Hepatic stellate cell (primary cell): ENCODE measurements around the gene FKBP6.
"Not testable (repeated sequence)": the region's sequence is repeated elsewhere in the genome, so short reads cannot be mapped to it uniquely, and the experiment has no call there.

ENCODE experiments used
- DNase-seq: peaks from one replicate; pipeline ENCODE4 v3.0.0; 2011; ENCODE audit warnings: low spot score

FKBP6 gene, protein sequence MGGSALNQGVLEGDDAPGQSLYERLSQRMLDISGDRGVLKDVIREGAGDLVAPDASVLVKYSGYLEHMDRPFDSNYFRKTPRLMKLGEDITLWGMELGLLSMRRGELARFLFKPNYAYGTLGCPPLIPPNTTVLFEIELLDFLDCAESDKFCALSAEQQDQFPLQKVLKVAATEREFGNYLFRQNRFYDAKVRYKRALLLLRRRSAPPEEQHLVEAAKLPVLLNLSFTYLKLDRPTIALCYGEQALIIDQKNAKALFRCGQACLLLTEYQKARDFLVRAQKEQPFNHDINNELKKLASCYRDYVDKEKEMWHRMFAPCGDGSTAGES

DNA sequence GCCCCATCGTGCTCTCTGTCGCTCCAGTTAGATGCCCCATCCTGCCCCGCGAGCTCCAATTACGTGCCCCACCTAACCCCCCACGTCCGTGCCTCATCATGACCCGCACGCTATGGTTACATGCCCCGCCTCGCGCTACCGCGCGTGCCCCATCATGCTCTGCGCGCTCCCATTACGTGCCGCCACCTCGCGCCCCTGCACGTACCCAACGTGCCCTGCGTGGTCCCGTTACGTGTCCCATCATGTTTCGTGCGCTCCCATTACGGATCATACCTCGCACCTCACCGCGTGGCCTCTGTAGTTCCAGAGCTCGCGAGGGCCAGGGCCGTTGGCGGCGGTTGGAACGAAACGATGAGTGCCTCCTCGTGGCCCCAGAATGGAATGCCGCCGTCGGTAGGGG, at the start of gene FKBP6, which contains the start of gene TRIM50:
TSS of gene FKBP6 (plus strand) at position 240 of the 400 bp plus-strand sequence. CDS start 268 bp downstream, outside the sequence.
TSS of gene TRIM50 (minus strand) at position 161 of the 400 bp plus-strand sequence. CDS start 3,295 bp downstream, outside the sequence.
- not testable (repeated sequence) for DNase-seq

DNA sequence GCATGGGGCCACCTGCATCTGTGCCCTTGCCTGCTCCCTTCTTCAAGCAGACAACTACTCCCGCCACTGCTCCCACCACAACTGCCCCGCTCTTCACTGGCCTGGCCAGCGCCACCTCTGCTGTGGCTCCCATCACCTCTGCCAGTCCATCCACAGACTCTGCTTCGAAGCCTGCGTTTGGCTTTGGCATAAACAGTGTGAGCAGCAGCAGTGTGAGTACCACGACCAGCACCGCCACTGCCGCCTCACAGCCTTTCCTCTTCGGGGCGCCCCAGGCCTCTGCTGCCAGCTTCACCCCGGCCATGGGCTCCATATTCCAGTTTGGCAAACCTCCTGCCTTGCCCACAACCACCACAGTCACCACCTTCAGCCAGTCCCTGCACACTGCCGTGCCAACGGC, 30.7 kb upstream of the FKBP6 start:
- DNase-seq = not testable (repeated sequence)

DNA sequence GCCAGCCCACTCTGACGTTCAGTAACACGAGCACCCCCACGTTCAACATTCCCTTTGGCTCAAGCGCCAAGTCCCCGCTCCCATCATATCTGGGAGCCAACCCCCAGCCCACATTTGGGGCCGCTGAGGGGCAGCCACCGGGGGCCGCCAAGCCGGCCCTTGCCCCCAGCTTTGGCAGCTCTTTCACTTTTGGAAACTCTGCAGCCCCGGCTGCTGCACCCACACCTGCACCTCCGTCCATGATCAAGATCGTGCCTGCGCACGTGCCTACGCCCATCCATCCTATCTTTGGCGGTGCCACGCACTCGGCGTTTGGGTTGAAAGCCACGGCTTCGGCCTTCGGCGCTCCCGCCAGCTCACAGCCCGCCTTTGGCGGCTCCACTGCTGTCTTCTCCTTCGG, 30.3 kb upstream of the FKBP6 start:
- DNase-seq = not testable (repeated sequence)

DNA sequence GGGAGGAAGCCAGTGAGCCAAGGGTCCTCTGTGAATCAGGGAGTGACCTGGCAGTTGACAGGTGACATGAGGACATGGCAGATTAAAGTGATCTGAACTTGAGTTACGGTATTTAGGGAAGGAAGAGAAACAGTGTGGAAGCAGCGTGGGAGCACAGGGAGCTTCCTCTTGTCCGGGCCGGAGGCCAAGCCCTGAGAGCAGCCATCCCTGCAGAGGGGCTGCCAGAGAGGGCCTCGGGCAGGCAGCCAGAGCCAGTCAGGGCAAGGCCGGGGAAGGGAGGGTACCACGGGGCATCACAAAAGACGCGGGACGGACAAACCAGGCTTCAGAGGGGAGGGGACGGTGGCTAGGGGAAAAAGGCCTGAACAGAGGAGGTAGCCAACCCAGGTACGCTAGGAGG, 28.1 kb upstream of the FKBP6 start:
- DNase-seq = not testable (repeated sequence)

DNA sequence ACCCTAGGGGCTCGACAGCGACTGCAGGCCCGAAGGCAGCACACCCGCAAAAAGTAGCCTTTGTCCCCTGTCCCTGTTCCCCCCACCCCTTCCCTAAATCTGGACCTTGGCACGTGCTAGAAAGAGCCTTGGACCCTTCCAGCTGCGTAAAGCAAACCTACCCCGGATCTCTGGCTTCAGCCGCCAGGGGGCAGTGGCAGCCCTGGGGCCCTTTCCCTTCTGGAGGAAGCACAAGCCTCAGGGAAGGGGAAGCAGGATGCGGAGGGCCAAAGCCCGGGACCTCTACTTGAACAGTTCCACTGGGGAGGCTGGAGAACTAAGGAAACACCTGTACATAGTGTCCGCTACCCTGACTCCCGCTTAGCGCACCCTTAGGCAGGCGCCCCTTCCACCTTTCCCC, 26.9 kb upstream of the FKBP6 start:
- not testable (repeated sequence) for DNase-seq

DNA sequence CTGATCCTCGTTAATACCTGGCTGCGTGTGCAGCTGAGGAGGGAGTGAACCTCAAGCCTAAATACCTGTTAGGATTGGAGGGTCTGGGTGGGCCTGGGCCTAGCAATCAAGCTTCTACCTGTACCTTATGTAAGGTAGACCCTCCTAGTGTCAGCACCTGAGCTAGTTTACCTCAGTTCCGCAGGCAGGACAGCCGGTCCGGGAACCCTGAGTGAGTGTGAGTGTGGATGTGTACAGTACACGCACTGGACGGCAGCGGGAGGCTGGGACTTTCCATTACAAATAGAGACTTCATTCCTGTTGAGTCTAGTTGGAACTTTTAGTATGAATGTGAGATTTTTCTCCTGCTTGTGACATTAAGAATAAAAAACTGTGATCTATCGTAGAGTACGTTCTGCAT, 25.1 kb upstream of the FKBP6 start:
- not testable (repeated sequence) for DNase-seq

DNA sequence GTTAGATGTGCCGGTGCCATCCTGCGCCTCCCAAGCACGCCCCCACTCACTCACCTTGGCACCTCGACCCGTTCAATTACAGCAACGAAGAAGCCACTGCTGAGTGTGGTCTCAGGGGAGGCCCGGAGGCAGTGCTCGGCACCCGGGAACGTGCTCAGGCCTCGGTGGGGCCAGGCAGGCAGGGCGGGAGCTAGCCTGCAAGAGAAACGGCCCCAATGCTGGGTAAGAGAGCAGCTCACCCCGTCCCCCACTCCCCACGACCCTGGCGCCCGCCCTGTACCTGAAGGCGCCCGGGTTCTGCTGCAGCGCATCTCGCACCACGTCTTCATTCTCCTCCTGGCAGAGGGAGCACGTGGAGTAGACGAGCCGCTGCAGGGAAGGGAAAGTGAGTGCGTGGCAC, 24.4 kb upstream of the FKBP6 start:
- DNase-seq = no peak

DNA sequence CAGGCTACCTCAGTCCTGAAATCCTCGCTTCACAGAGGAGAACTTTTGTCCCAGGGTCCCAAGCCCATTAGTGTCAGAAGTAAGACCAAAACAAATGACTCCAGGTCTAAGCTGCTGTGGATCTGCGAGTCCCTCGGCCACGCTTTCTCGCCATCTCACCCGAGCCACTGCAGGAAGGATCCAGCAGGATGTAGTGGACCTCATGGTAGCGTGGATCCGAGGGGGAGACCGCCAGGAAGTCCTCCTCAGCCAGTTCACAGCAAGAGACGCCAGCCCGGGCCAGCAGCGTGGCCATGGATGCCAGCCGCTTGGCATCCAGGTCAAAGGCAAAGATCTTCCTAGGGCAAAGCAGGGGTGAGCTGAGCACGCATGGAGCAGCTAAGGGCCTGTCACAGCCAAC, 23.9 kb upstream of the FKBP6 start:
- DNase-seq = no peak

DNA sequence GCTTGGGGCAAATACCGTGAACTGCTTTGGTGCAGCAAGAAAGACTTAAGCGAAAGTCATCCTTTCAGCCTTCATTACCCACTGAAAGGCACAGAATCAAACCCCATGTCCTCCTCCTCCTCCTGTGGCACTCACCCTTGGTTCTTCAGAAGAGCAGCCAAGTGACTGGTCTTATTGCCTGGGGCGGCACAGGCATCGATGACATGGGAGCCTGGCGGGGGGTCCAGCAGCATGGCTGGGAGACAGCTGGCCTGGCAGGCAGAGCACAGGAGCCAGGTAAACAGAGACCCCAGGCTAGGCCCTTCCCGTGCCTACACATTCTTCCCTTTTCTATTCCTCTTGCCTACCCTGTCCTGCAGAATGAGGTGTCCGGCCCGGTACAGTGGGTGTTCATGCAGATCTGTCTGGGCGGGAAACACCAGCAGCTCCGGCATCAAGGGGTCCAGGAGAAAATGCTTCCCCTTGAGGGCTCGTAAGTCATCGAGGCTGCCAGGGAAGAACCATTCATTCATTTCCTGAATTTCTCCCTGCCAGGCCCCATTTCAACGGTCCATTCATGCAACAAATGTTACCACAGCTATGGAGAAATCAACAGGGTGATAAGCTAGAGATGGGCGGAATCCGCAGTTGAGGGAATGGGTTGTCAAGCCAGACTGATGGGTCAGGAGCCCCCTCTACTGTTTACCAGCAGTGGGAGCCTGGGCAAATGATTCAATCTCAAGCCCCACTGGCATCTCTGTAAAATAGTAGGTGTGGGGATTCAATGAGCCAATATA, 23.2 kb upstream of the FKBP6 start:
- not testable (repeated sequence) for DNase-seq

DNA sequence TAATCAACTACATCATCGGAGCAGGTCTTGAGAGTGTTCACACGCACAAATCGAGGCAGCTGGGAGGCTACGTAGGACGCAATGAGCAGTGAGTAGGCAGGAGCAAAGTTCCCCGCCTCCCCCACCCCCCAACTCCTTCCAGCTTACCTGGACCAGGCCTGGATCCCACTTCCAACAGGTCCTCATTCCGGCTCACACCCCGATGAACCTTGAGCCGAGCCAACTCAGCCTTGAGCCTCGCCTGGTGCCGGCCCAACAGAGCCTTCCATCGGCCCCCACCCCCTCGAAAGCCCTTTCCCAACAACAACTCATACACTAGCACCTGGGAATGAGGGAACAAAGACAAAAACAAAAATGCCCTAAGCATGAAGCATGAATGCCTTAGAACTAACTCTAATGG, 20.5 kb upstream of the FKBP6 start:
- no peak for DNase-seq

DNA sequence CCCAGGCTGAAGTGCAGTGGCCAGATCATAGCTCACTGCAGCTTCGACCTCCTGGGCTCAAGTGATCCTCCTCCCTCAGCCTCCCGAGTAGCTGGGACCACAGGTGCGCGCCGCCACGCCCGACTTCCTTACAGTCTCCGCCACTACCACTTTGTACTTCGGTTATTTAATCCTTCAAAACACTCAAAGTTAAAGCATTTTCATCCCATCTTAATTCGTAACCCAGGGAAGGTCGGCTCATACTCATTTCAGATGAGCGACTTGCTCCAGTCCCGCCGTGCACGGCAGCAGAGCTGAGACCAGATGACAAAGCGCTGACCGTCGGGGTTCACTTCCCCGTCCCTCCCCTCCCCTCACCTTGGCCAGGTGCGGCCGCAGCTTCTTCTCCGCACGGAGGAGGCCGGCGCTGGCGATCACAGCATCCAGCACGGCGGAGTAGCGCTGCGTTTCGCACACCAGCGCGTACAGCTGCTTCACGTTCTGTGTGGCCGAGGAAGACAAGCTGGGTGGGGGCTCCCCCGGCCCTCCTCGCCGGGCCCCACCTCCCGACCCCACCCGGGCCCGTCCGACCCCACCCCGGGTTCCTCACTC, 19.8 kb upstream of the FKBP6 start:
- no peak for DNase-seq

DNA sequence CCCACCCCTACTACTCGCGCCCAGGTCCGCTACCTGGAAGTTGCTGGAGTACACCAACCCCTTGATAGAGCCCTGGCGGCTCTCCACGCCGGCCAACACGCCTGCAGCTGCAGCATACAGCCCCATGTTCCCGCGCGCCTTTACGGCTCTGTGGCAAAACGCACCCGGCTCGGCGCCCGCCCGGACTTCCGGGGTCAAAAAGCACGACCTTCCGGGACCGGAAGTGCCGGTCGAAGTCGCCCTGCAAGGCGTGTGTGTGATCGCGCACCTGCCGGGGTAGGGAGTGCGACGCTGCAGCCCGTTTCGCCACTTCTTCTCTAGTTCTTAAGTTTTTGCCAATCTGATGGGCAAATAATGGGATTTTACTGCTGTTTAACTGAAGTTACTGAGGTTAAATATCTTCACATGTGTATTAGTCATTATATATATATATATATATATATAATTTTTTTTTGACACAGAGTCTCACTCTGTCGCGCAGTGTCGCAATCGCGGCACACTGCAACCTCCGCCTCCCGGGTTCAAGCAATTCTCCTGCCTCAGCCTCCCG, 19.2 kb upstream of the FKBP6 start, which contains the start of gene NSUN5:
TSS of gene NSUN5 (minus strand) at position 162 of the 550 bp plus-strand sequence. CDS start at position 126, 36 bp downstream.
- peak; percentile 77 for DNase-seq

DNA sequence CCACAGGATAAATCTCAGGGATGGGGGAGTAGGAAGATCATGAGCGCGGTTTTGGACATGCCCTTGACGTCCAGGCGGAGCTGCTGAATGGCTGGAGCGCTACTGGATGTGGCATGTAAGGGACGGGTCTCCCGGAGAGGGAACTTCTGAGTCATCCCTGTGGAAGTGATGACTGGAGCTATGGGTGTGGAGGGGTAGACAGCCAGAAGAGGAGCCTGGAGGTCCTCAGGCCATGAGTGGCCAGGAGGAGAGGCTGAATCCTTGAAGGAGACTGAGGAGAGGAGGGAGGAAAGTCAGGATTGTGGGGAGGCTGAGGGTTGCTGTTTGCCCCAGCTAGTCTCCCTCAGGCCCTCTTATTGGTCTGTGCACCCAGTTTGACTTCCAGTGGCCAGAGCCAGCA, 16.5 kb upstream of the FKBP6 start:
- not testable (repeated sequence) for DNase-seq

DNA sequence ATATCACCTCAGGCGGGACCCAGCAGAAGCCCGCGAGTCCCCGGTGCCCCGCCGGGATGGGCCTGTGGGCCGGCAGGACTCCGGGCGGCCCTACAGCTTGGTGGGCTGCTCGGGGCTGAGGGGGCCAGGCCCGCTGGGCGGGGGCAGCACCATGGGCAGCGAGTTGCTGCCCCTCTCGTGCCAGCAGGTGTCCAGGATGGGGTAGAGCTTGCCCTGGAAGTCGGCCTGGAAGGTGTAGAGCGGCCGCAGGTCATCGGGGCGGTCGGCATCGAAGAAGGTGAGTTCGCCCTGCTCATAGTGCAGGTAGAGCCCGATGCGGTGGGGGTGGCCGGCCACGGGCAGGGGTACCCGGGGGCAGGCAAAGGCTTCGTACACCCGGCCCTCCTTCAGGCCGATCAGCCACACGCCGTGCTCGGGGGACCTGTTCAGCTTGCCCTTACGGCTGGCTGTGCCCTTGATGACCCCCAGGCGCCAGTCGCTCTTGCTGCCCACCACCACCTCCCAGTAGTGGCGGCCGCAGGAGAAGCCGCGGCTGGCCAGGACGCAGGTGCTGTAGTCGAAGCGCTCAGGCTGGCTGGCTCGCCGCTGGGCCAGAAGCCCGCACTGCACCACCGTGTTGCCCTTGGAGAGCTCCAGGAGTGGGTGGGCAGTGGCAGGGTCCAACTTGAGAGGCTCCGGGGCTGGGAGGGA, 15.0 kb upstream of the FKBP6 start:
- DNase-seq = no peak

DNA sequence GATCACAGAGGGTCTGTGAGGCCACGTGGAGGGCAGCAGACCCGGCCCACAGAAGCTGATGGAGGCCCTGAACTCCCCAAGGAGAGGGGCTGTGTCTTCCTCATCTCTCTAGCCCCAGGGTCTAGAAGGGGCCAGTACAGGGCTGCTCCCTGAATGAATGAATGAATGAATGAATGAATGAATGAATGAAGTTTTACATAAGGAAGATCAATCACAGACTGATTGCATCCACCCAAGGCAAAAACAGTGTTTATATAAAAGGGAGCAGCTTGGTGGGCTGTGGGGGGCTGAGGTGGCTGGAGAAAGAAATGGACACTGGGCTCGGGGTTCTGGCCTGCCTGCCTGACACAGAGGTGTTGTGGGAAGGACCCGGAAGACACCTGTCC, 14.4 kb upstream of the FKBP6 start:
- DNase-seq = no peak

DNA sequence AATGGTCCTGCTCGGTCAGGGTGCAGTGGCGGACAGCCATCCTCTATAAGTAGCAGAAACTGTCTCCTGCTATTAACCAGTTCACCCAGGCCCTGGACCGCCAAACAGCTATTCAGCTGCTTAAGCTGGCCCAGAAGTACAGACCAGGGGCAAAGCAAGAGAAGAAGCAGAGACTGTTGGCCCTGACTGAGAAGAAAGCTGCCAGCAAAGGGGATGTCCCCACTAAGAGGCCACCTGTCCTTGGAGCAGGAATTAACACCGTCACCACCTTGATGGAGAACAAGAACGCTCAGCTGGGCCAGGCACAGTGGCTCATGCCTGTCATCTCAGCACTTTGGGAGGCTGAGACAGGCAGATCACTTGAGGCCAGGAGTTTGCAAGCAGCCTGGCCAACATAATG, 13.7 kb upstream of the FKBP6 start:
- DNase-seq = no peak

DNA sequence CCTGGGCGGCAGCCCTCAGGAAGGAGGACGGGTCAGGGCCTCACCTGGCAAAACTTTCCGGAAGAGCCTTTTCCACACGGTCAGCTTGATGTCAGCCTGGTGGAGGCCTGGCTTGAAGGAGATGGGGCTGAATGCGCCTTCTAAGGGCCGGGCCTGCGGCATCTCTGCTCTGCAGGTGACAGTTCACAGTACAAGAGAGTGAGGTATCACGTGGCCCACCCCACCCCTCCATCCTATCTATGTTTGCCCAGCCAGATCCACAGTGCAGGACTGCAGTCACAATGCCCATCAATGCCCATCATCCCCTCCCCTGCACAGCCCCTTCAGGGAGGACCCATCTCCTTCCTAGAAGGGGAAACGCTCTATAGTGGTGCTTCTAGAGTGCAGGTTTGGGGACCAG, 11.4 kb upstream of the FKBP6 start:
- DNase-seq = no peak

DNA sequence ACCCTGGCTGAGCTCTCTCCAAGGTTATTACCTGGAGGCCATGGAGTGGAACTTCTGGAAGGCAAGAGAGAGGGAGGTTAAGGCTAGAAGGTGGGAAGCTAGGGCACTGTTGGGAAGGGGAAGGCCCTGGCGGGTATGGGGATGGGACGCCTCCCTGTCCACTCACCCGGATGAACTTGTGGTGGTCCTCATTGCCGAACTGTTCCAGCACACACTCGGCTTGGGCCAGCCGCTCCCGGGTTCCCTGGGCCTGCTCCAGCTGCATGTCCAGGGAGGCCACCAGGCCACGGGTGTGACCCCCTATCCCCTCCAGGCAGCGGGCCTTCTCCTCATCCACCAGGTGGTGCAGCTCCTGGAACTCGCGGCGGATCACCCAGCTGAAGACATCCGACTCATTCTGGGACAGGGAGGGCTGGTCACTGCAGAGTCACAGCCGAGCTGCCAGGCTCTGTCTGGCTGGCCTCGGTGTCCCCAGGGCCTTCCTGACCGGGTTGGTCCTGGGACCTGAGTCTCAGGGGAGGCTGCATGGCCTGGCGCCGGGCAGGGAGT, 9.2 kb upstream of the FKBP6 start:
- DNase-seq = not testable (repeated sequence)

DNA sequence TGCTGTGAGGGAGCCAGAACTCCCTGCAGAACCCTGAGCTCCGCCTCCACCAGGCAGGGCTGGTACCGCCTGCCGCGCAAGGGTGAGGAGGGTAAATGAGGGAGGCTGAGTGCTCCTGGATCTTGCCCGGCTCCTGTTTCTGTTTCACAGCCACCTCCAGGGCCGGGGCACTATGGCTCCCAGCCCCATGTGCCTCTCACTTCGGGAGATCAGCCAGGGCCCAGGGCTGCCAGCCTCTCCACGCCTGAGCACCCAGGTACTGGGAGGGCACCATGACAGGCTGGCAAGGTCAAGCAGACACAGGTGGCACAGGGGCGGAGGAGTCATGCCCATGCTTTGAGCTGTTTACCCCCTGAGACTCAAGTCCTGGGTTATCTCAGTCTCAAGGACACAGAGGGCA, 8.4 kb upstream of the FKBP6 start:
- not testable (repeated sequence) for DNase-seq

DNA sequence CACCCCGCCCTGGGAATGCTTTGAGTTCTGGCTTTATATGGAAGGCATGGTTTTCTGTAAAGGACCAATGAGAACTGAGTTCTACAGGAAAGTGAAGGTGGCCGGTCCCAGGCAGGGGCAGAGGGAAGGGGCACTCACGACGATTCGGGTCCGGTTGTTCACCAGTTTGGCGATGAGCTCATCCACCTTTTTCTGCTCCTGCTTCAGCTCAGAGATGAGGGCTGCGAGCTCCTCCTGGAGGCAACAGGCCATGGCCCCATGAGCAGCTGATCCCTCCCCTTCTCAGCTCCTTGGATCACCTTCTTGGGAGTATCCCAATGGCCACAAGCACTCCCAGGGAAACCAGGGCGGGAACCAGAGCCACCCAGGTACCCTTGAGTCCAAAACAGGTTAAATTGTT, 8.0 kb upstream of the FKBP6 start:
- DNase-seq = not testable (repeated sequence)

DNA sequence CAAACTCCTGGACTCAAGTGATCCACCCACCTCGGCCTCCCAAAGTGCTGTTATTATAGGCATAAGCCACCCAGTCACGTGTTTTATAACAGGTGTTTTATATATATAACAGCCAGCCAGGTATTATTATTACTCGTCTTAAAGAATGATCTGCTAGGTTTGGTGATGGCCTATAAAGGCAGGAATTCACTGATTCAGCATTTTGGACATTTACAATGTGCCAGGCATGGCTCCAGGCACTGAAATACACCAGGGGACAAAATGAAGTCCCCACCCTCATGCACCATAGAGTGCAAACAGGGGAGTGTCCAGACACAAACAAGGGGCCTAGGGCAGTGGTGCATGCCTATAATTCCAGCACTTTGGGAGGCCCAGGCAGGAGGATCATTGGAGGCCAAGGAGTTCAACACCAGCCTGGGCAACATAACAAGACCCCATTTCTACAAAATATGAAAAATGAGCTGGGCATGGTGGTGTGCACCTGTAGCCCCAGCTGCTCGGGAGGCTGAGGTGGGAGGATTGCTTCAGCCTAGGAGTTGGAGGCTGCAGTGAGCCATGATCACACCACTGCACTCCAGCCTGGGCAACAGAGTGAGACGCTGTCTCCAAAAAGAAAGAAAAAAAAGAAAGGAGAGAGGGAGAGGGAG, 4.4 kb upstream of the FKBP6 start:
- DNase-seq = not testable (repeated sequence)
